Peyer's patch (tissue), 4 donors: Measurements from ENCODE around the gene SAP130.

Experiments used
- POLR2A ChIP-seq, 2 donors: fragments of 450-650 bp; IDR thresholded peaks; one replicate each; pipeline ENCODE4 v1.5.1; 2017; ENCODE audit warnings: antibody characterized with exemption in 2 of 2, mild to moderate bottlenecking in 2 of 2, moderate library complexity in 2 of 2
- TF ChIP-seq, protein P1 (sequence below), 6 experiments: fragments of 450-650 bp in 4 of 6; fragments of 200-600 bp in 2 of 6; sonication (generic) in 1 of 6; IDR thresholded peaks; one replicate each; pipeline ENCODE4 v1.5.1; 2017 to 2019; ENCODE audit warnings: antibody characterized with exemption in 6 of 6, mild to moderate bottlenecking in 3 of 6, moderate library complexity in 1 of 6

DNA sequence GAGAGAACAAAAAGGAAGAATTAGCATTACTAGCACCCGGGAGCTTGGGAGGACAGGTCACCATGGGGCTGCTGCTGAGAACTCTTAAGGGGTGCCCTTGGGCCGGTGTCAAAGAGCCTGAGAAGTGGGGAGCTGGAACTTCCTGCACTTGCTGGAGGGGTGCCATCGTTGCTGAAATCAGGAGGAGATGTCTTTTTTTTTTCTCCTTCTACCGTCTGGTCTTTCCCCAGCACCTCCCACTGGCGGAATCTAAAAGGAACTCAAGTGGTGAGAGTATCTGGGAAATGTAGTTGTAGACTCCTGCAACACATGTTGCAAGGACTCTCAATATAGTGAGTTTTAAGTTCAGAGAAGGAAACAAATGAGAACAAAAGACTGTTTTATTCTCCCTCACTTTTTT lies 136.0 kb downstream of the SAP130 start:
- TF ChIP-seq, protein P1, sequence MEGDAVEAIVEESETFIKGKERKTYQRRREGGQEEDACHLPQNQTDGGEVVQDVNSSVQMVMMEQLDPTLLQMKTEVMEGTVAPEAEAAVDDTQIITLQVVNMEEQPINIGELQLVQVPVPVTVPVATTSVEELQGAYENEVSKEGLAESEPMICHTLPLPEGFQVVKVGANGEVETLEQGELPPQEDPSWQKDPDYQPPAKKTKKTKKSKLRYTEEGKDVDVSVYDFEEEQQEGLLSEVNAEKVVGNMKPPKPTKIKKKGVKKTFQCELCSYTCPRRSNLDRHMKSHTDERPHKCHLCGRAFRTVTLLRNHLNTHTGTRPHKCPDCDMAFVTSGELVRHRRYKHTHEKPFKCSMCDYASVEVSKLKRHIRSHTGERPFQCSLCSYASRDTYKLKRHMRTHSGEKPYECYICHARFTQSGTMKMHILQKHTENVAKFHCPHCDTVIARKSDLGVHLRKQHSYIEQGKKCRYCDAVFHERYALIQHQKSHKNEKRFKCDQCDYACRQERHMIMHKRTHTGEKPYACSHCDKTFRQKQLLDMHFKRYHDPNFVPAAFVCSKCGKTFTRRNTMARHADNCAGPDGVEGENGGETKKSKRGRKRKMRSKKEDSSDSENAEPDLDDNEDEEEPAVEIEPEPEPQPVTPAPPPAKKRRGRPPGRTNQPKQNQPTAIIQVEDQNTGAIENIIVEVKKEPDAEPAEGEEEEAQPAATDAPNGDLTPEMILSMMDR (IDR thresholded peaks at IDR 0.05) = no peak
- TF ChIP-seq POLR2A (IDR thresholded peaks at IDR 0.05) = no peak
